Measurements from ENCODE around the gene CDR2. TPM values are rescaled to one million over a fixed set of nuclear protein-coding genes. Genes with fewer than 3 reads are reported as not detected.
A peak's percentile ranks its signal among the peaks of the same experiment; 100 is the strongest.

The CDR2 gene
- total and polyA plus RNA-seq, 9 of the 15 experiments (the other 6 are each of a cell fraction or from before 2014, with no cell fraction given), result 4.6 to 30.3 (median 19.9) TPM

- TF ChIP-seq, protein P1, sequence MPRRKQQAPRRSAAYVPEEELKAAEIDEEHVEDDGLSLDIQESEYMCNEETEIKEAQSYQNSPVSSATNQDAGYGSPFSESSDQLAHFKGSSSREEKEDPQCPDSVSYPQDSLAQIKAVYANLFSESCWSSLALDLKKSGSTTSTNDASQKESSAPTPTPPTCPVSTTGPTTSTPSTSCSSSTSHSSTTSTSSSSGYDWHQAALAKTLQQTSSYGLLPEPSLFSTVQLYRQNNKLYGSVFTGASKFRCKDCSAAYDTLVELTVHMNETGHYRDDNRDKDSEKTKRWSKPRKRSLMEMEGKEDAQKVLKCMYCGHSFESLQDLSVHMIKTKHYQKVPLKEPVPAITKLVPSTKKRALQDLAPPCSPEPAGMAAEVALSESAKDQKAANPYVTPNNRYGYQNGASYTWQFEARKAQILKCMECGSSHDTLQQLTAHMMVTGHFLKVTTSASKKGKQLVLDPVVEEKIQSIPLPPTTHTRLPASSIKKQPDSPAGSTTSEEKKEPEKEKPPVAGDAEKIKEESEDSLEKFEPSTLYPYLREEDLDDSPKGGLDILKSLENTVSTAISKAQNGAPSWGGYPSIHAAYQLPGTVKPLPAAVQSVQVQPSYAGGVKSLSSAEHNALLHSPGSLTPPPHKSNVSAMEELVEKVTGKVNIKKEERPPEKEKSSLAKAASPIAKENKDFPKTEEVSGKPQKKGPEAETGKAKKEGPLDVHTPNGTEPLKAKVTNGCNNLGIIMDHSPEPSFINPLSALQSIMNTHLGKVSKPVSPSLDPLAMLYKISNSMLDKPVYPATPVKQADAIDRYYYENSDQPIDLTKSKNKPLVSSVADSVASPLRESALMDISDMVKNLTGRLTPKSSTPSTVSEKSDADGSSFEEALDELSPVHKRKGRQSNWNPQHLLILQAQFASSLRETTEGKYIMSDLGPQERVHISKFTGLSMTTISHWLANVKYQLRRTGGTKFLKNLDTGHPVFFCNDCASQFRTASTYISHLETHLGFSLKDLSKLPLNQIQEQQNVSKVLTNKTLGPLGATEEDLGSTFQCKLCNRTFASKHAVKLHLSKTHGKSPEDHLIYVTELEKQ (CRISPR knock-in tag; IDR thresholded peaks at IDR 0.05), result no peak
- no peak for TF ChIP-seq ZFP1 (CRISPR knock-in tag; IDR thresholded peaks at IDR 0.05)
- TF ChIP-seq EWSR1 (IDR thresholded peaks at IDR 0.05; ENCODE audit: borderline replicate concordance, low read depth, partially characterized antibody), result no peak
- TF ChIP-seq ZNF589 (CRISPR knock-in tag; IDR thresholded peaks at IDR 0.05; ENCODE audit: low read depth), result no peak
- TF ChIP-seq, protein P2, sequence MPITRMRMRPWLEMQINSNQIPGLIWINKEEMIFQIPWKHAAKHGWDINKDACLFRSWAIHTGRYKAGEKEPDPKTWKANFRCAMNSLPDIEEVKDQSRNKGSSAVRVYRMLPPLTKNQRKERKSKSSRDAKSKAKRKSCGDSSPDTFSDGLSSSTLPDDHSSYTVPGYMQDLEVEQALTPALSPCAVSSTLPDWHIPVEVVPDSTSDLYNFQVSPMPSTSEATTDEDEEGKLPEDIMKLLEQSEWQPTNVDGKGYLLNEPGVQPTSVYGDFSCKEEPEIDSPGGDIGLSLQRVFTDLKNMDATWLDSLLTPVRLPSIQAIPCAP (CRISPR knock-in tag; IDR thresholded peaks at IDR 0.05; ENCODE audit: borderline replicate concordance), result no peak
- no peak for TF ChIP-seq SMARCA4 (IDR thresholded peaks at IDR 0.05)
- TF ChIP-seq XRCC5 (IDR thresholded peaks at IDR 0.05; ENCODE audit: low read depth, low read length), result 0 out of 2 replicates have a peak, but pooled peaks have one; percentile 37
- TF ChIP-seq SMAD1 (IDR thresholded peaks at IDR 0.05; ENCODE audit: low read depth, low read length, partially characterized antibody), result no peak
- TF ChIP-seq NONO (IDR thresholded peaks at IDR 0.05; ENCODE audit: low read depth in 2 of 2, low read length in 1 of 2), result peak; percentile 25 to 91; a peak in 2 of 4 replicates
- no peak for TF ChIP-seq RNF2 (IDR thresholded peaks at IDR 0.05)
- TF ChIP-seq ZNF175 (CRISPR knock-in tag; IDR thresholded peaks at IDR 0.05; ENCODE audit: low read depth), result no peak
- TF ChIP-seq, protein P3, sequence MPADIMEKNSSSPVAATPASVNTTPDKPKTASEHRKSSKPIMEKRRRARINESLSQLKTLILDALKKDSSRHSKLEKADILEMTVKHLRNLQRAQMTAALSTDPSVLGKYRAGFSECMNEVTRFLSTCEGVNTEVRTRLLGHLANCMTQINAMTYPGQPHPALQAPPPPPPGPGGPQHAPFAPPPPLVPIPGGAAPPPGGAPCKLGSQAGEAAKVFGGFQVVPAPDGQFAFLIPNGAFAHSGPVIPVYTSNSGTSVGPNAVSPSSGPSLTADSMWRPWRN (IDR thresholded peaks at IDR 0.05; ENCODE audit: low read depth), result no peak
- TF ChIP-seq POLR2G (IDR thresholded peaks at IDR 0.05; ENCODE audit: low read depth, low read length), result peak; percentile 98
- TF ChIP-seq NFE2 (IDR thresholded peaks at IDR 0.05; ENCODE audit: low read depth), result no peak
- TF ChIP-seq FOXJ2 (tag; IDR thresholded peaks at IDR 0.05), result no peak
- TF ChIP-seq ZNF212 (CRISPR knock-in tag; IDR thresholded peaks at IDR 0.05), result no peak
- no peak for TF ChIP-seq FOSL1 (tag; conservative IDR thresholded peaks at IDR 0.05)
- TF ChIP-seq DIDO1 (tag; IDR thresholded peaks at IDR 0.05; ENCODE audit: low read depth), result no peak
- TF ChIP-seq MEIS2 (IDR thresholded peaks at IDR 0.05; ENCODE audit: partially characterized antibody), result no peak
Measured at GRCh38 chr16:22374311-22375116, at the start of gene CDR2 (continued).
